HG03280 (cell line): Measurements from ENCODE around the gene TPST2.

Source experiments
- ATAC-seq: cut with Tn5 transposase; IDR thresholded peaks from one replicate; pipeline ENCODE4 v1.9.1; 2021; ENCODE audit warnings: mild to moderate bottlenecking, moderate library complexity; ENCODE audit not compliant: unreplicated experiment

TPST2 gene

DNA sequence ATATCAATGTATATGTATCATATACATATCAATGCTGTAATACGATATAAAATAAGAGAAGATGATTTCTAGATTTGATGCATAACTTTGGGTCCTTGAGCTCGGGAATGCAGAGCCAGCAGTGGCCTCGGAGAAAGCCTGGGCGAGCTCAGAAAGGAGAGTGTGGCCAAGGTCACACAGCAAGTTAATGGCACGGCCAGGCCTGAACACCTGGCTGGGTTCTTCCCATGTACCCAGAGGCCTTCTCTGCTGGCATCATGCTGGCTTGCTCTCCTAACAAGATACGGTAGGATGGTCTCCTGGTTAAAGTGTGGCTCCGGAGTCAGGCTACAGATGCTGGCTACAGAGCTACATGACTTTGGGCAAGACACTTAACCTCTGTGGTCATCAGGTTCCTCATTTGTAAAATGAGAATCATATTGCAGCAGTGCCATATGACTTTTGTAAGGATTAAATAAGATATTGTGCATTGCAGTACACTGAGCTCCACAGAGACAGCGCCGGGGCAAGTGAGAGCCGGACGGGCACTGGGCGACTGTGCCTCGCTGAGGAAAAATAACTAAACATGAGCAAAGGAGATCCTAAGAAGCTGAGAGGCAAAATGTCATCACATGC, 29.9 kb downstream of the TPST2 start:
- no peak for ATAC-seq

DNA sequence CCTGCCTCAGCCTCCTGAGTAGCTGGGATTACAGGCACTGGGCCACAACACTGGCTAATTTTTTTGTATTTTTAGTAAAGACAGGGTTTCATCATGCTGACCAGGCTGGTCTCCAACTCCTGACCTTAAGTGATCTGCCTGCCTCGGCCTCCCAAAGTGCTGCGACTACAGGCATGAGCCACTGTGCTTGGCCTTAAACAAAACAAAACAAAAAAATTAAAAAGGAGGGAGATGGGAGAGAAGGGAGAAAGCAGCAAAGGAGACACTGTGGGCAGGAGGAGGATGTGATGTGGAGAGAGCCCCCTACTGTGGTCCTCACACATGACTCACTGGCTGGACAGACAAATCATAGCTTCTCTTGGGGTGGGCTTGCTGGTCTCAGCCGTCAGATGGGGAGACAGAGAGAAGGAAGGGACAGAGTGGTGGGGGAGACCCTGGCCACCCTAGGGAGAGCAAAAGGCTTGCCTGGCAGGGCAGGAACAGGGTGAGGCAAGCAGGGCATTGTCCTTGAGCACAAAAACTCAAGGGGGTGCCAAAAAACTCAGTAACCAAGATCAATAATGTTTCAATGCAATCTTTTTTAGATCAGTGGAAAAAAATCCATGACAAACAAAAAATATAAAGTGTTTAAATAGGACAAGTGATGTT, 31.6 kb downstream of the TPST2 start:
- no peak for ATAC-seq

- ATAC-seq: no peak
Observed at GRCh38 chr22:26556904-26557303, 33.0 kb downstream of the TPST2 start.

GRCh38 chr22:26555478-26555877, 34.5 kb downstream of the TPST2 start:
- ATAC-seq: no peak

GRCh38 chr22:26554956-26555355, 35.0 kb downstream of the TPST2 start:
- no peak for ATAC-seq

GRCh38 chr22:26553056-26553752, 36.7 kb downstream of the TPST2 start:
- no peak for ATAC-seq

DNA sequence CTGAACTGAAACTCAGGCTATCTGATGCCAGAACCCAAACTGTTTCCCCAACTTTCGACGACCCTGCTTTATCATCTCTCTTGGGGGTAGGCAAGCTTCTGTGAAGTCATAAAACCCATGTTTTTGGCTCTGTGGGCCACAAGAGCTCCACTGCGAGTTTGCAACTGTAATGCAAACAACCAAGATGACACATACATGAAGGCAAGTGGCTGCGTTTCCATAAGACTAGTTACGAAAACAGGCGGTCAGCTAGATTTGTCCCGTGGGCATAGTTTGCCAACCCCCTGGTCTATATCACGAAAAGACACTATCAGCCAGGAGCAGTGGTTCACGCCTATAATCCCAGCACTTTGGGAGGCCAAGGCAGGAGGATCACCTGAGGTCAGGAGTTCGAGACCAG, 37.5 kb downstream of the TPST2 start:
- no peak for ATAC-seq

GRCh38 chr22:26551568-26551967, 38.4 kb downstream of the TPST2 start:
- no peak for ATAC-seq

- no peak for ATAC-seq
Observed at GRCh38 chr22:26550498-26551033, 39.4 kb downstream of the TPST2 start.

DNA sequence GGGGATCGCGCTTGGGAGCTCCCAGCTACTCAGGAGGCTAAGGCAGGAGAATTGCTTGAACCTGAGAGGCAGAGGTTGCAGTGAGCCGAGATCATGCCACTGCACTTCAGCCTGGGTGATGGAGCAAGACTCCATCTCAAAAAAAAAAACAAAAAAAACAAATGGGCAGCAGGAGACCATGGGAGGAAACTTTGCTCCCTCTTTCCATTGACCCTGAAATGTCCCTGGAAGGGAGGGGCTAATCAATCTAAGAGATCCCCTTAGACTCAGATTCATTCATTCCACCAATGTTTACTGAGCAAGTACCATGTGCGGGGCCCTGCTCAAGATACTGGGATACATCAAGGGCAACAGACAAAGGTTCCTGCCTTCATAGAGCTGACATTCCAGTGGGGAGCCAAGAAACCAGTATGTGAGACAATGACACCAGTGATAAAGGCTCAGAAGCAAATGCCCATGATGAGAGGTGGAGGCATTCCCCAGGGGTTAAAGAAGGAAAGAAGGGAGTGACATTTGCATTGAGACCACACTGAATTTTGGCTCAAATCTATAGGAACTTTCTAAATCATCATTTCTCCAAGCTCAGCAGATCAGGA, 39.9 kb downstream of the TPST2 start:
- ATAC-seq: no peak

DNA sequence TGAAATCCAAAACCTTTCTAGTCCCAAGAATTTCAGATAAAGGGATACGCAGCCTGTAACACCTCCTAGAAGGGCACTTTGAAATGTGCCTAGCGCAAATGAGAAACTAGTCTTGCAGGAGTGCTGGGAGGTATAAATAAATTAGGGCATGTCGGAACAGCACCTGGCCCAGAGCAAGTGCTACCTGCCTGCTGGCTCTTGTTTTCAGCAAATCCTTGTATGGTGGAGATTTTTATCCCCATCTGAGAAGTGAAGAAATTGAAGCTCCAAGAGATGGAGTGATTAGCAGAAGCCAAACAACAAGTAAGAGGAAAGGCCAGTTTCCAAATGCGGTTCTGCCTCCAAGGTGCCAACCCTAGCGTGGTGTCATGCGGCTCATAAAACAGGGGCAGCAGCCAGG, 40.9 kb downstream of the TPST2 start:
- no peak for ATAC-seq

DNA sequence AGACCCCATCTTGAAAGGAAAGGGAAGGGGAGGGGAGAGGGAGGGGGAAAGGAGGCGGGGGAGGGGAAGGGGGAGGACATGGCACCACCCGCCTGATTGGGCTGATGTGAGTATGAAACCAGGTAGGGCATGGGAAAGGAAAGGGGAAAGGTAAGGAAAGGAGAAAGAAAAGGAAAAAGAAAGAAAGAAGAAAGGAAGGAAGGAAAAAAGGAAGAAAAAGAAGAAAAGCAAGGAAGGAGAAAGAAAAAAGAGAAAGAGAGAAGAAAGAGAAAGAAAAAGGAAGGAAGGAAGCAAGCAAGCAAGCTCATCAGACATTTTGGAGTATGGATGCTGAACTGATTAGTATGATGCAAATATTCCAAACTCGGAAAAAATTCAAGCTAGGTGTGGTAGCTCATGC, 41.6 kb downstream of the TPST2 start:
- no peak for ATAC-seq

DNA sequence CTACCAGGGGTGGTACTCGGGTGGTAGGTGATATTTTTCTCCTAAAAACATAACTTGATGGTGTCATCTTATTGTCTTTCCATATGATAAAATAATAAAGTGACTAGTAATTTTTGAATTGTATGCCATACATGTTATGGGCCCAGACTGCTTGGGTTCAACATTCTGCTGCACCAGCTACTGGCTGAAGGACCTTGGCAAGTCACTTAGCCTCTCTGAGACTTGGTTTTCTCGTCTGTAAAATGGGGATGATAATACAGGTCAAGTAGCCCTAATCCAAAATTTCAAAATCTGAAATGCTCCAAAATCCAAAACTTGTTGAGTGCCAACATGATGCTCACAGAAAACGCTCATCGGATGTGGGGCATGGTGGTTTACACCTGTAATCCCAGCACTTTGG, 42.1 kb downstream of the TPST2 start:
- ATAC-seq: no peak

GRCh38 chr22:26547426-26547825, 42.5 kb downstream of the TPST2 start:
- no peak for ATAC-seq

GRCh38 chr22:26546282-26546681, 43.6 kb downstream of the TPST2 start:
- no peak for ATAC-seq

DNA sequence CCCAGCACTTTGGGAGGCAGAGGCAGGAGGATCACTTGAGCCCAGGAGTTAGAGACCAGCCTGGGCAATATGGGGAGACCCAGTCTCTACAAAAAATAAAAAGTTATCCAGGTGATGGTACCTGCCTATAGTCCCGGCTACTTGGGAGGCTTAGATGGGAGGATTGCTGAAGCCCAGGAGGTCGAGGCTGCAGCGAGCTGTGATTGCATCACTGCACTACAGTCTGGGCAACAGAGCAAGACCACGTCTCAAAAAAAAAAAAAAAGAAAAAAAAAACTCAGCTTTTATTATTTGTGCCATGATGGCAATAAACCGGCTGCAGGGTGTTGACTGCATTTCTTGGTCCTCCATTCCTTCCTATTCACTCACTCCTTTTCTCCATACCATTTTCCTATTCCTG, 44.1 kb downstream of the TPST2 start:
- ATAC-seq: no peak

- ATAC-seq: no peak
Observed at GRCh38 chr22:26545385-26545784, 44.5 kb downstream of the TPST2 start.

DNA sequence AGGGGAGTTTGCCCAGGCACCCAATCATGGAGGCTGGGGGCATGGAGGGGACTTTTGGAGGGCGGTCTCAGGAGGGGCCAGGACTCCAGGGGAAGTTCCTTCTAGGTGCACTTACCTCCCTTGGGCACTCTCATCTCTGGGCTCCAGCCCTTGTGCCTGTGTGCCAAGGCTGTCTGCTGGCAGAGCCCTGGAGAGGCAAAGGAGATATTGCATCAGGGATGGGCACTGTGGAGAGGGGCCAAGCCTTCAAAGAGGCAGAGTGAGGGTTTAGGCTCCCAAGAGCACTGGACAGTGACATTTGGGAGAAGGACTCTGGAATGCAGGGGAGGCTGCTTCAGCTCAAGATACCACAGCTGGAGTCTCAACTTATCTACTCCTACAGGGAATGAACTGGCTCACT, 45.4 kb downstream of the TPST2 start:
- ATAC-seq: no peak

GRCh38 chr22:26542831-26543230, 47.1 kb downstream of the TPST2 start:
- no peak for ATAC-seq

DNA sequence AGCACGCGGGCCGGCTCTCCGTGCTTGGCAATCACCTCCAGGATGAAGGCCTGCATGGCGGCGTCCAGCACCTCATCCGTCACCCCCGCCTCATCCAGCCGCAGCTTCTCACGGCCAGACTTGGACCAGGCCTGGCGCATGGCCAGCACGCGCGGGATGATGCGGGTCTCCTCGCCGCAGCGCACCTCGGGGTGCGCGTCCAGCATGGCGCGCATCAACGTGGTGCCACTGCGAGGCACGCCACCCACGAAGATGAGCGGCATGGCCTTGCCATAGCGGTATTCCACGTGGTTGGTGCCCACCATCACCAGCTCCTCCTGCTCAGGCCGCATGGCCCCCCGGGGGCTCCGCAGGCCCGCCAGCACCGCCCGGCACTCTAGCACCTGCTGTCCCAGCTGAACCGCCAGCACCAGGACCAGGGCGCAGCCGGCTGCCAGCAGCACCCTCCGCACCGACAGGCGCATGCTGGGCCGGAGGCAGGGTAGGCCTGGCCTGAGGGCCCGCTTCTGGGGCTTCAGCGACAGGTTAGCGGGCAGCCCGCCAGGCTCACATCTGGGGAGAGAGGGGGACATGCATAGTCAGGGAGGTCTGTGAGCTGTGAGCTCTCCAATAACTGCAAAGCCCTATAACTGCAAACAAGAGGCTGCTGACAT, 48.6 kb downstream of the TPST2 start:
- ATAC-seq: no peak

DNA sequence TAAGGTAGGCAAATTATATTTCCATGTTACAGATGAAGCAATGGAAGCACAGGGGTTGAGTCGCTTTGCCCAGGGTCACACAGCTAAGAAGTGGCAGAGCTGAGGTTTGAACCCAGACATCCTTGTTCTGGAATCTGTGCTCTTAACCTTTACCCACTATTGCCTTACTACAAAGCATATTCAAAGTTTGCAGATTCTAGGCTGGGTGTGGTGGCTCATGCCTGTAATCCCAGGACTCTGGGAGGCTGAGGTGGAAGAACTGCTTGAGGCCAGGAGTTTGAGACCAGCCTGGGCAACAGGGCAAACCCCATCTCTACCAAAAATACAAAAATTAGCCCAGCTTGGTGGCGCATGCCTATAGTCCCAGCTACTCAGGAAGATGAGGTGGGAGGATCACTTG, 49.8 kb downstream of the TPST2 start:
- no peak for ATAC-seq
